ENCODE data around the gene AKR1E2. TPM values are rescaled to one million over a fixed set of nuclear protein-coding genes. Genes with fewer than 3 reads are reported as not detected.

Gene AKR1E2
- total and polyA plus RNA-seq, 9 of the 15 experiments (the other 6 are each of a cell fraction or from before 2014, with no cell fraction given) = 4.2 to 16.6 (median 9.8) TPM

DNA sequence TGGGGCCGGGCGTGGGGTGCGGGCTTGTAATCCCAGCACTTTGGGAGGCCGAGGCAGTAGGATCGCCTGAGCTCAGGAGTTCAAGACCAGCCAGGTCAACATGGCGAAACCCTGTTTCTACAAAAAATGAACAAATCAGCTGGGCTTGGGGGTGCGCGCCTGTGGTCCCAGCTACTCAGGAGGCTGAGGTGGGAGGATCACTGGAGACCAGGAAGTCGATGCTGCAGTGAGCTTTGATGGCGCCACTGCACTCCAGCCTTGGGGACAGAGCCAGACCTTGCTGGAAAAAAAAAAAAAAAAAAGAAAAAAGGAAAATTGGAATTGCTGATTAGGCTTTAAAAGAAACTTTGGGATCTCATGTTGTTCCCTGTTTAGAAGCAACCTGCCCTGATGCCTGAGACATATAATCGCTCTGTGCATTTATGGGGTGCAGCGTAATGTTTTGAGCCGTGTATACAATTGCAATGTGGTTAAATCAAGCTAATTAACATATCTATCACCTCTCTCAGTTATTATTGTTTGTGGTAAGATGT, 851 bp downstream of the AKR1E2 start:
- WGBS (ENCODE audit: insufficient coverage, low coverage, missing lambda C conversion rate) = 5% methylated on average over 13 of the region's 13 CpGs
- no peaks in the 10 kb centered on the region for H3K9me1 ChIP-seq (ENCODE audit: control insufficient read depth, insufficient read depth, low read length)
- H2AFZ ChIP-seq (ENCODE audit: low read depth, low read length) = peak overlapping the region; percentile 88
- ChIA-PET CTCF (ENCODE audit: low intra/inter-chr PET ratio) (interaction anchor here (0.5 kb wide), 1 partner anchor 19 kb away, joined by 3 read pairs; no protein-coding TSS in a partner anchor), POLR2A (interaction anchor here (0.9 to 3.8 kb wide), 4 partner anchors 12 to 574 kb away, joined by 3 to 25 read pairs (median 8); no protein-coding TSS in a partner anchor)
- FAIRE-seq (peak; percentile 80), DNase-seq (ENCODE audit: extremely low read depth in 1 of 4, low spot score in 3 of 4) (no peak), ATAC-seq (peak; percentile 11)
- H3K27ac ChIP-seq (ENCODE audit: extremely low read depth, low read depth, low read length) = peak overlapping the region; percentile 88
- intact Hi-C loops (cut with micrococcal nuclease) = no loop called here
- H3K4me3 ChIP-seq = peak overlapping the region; percentile 46
- peaks cover 8% of the 10 kb centered on the region for H3K9me3 ChIP-seq (replicated peaks; ENCODE audit: control insufficient read depth, insufficient read depth, low read depth, low read length)
- peak overlapping the region; percentile 89 for H3K4me2 ChIP-seq (ENCODE audit: insufficient read depth, low read length)
- no TSS peak for BruUV-seq (replicated peaks)
- peaks cover 8% of the 10 kb centered on the region; the same call in 1 of the 3 replicates for H3K36me3 ChIP-seq (ENCODE audit: control insufficient read depth, insufficient read depth, low read length)
- H3K79me2 ChIP-seq (ENCODE audit: control insufficient read depth, insufficient read depth, low read length) = peaks cover 36% of the 10 kb centered on the region
- H3K9ac ChIP-seq (ENCODE audit: insufficient read depth in 1 of 2, low read depth in 2 of 2, low read length in 2 of 2) = peak overlapping the region; percentile 72 to 93
- in situ Hi-C loops (cut with MboI) = loop anchor here (10.0 kb wide), 1 partner anchor 798 kb away; no protein-coding TSS in a partner anchor
- H3K27me3 ChIP-seq (ENCODE audit: control insufficient read depth in 2 of 2, insufficient read depth in 2 of 2, low read length in 2 of 2) = no peaks in the 10 kb centered on the region
- no peaks in the 10 kb centered on the region for H4K20me1 ChIP-seq (replicated peaks; ENCODE audit: control insufficient read depth, insufficient read depth, low read length)
- H3K4me1 ChIP-seq (replicated peaks in 1 of 2; ENCODE audit: control insufficient read depth in 2 of 2, insufficient read depth in 2 of 2, low read length in 2 of 2) = peaks cover 21 to 24% of the 10 kb centered on the region in 2 experiments
- TF ChIP-seq NBN (IDR thresholded peaks at IDR 0.05; ENCODE audit: low read depth) = no peak; the same call in 1 of the 2 replicates
- TF ChIP-seq, protein P1, sequence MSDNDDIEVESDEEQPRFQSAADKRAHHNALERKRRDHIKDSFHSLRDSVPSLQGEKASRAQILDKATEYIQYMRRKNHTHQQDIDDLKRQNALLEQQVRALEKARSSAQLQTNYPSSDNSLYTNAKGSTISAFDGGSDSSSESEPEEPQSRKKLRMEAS (CRISPR knock-in tag; IDR thresholded peaks at IDR 0.05) = no peak
- TF ChIP-seq ZNF830 (CRISPR knock-in tag; IDR thresholded peaks at IDR 0.05) = no peak
- no peak for TF ChIP-seq RBM25 (IDR thresholded peaks at IDR 0.05; ENCODE audit: low read depth, low read length, severe bottlenecking)
- TF ChIP-seq, protein P2, sequence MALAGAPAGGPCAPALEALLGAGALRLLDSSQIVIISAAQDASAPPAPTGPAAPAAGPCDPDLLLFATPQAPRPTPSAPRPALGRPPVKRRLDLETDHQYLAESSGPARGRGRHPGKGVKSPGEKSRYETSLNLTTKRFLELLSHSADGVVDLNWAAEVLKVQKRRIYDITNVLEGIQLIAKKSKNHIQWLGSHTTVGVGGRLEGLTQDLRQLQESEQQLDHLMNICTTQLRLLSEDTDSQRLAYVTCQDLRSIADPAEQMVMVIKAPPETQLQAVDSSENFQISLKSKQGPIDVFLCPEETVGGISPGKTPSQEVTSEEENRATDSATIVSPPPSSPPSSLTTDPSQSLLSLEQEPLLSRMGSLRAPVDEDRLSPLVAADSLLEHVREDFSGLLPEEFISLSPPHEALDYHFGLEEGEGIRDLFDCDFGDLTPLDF (CRISPR knock-in tag; IDR thresholded peaks at IDR 0.05) = no peak
- no peak for TF ChIP-seq ZNF274 (IDR thresholded peaks at IDR 0.05; ENCODE audit: borderline replicate concordance, low read depth, low read length)
- no peak for TF ChIP-seq ZNF121 (CRISPR knock-in tag; conservative IDR thresholded peaks at IDR 0.05)
- TF ChIP-seq HLTF (IDR thresholded peaks at IDR 0.05) = 0 out of 2 replicates have a peak, but pooled peaks have one; percentile 15
- 0 out of 2 replicates have a peak, but pooled peaks have one; percentile 61 for TF ChIP-seq NFRKB (IDR thresholded peaks at IDR 0.05; ENCODE audit: low read depth)
- TF ChIP-seq TAF9B (IDR thresholded peaks at IDR 0.05; ENCODE audit: partially characterized antibody) = no peak
- no peak for TF ChIP-seq YY1 (IDR thresholded peaks at IDR 0.05; ENCODE audit: borderline replicate concordance in 1 of 3, control insufficient read depth in 1 of 3, extremely low read depth in 1 of 3, insufficient read depth in 3 of 3, insufficient read length in 1 of 3, insufficient replicate concordance in 2 of 3, low read depth in 1 of 3, low read length in 2 of 3)
- peak; percentile 45 for TF ChIP-seq ARHGAP35 (IDR thresholded peaks at IDR 0.05; ENCODE audit: partially characterized antibody)
- no peak for TF ChIP-seq HNRNPUL1 (IDR thresholded peaks at IDR 0.05; ENCODE audit: low read length)
- TF ChIP-seq, protein P3, sequence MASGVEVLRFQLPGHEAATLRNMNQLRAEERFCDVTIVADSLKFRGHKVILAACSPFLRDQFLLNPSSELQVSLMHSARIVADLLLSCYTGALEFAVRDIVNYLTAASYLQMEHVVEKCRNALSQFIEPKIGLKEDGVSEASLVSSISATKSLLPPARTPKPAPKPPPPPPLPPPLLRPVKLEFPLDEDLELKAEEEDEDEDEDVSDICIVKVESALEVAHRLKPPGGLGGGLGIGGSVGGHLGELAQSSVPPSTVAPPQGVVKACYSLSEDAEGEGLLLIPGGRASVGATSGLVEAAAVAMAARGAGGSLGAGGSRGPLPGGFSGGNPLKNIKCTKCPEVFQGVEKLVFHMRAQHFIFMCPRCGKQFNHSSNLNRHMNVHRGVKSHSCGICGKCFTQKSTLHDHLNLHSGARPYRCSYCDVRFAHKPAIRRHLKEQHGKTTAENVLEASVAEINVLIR (CRISPR knock-in tag; IDR thresholded peaks at IDR 0.05) = no peak
- no peak for TF ChIP-seq TCF3 (CRISPR knock-in tag; IDR thresholded peaks at IDR 0.05)
- TF ChIP-seq BCL6 (CRISPR knock-in tag; IDR thresholded peaks at IDR 0.05) = no peak
- no peak for TF ChIP-seq XRCC4 (IDR thresholded peaks at IDR 0.05; ENCODE audit: extremely low read depth, insufficient read depth, insufficient read length)
- TF ChIP-seq ETS2 (tag; IDR thresholded peaks at IDR 0.05; ENCODE audit: borderline replicate concordance, poor library complexity, severe bottlenecking) = no peak
- no peak for TF ChIP-seq ZNF174 (CRISPR knock-in tag; IDR thresholded peaks at IDR 0.05)
- peak; percentile 29; the same call in 1 of the 2 replicates for TF ChIP-seq MIER1 (IDR thresholded peaks at IDR 0.05; ENCODE audit: low read depth)
- TF ChIP-seq ZNF780A (CRISPR knock-in tag; IDR thresholded peaks at IDR 0.05) = no peak
- TF ChIP-seq ZNF584 (CRISPR knock-in tag; IDR thresholded peaks at IDR 0.05; ENCODE audit: low read depth) = no peak
